GM12878 (cell line): Measurements from ENCODE around the gene SLC35A4. TPM values are rescaled to one million over a fixed set of nuclear protein-coding genes. Genes with fewer than 3 reads are reported as not detected.

Experiments
- ASH2L ChIP-seq: fragments of 300-600, 200-600 bp; sonication (generic); IDR thresholded peaks from 2 replicates; pipeline ENCODE4 v1.6.1; 2017; ENCODE audit warnings: low read depth, mild to moderate bottlenecking, borderline replicate concordance
- ATF7 ChIP-seq: fragments of 450-650 bp; IDR thresholded peaks from 2 replicates; pipeline ENCODE4 v1.6.1; 2016; ENCODE audit warnings: low read depth, mild to moderate bottlenecking
- BRCA1 ChIP-seq: IDR thresholded peaks from 2 replicates; pipeline ENCODE4 v1.6.1; 2011; ENCODE audit warnings: low read depth, low read length, improper control_type of control experiment
- CBFB ChIP-seq: IDR thresholded peaks from 2 replicates; pipeline ENCODE4 v1.6.1; 2016; ENCODE audit warnings: antibody characterized with exemption, low read depth
- CHD4 ChIP-seq: fragments of 200-600 bp; sonication (generic); IDR thresholded peaks from 2 replicates; pipeline ENCODE4 v1.6.1; 2016; ENCODE audit warnings: mild to moderate bottlenecking
- ETV6 ChIP-seq, 2 experiments: fragments of 450-650 bp in 1 of 2; IDR thresholded peaks in 1 of 2; conservative IDR thresholded peaks in 1 of 2; 2 replicates each; pipeline ENCODE4 v1.6.1; 2014; ENCODE audit warnings: antibody characterized with exemption in 1 of 2, borderline replicate concordance in 1 of 2, low read depth in 1 of 2, mild to moderate bottlenecking in 1 of 2, moderate library complexity in 1 of 2
- FOXK2 ChIP-seq: fragments of 450-650 bp; IDR thresholded peaks from 2 replicates; pipeline ENCODE4 v1.6.1; 2017; ENCODE audit warnings: mild to moderate bottlenecking, moderate library complexity
- MTA3 ChIP-seq: IDR thresholded peaks from 2 replicates; pipeline ENCODE4 v1.6.1; 2012; ENCODE audit warnings: low read length, inconsistent platforms, borderline replicate concordance
- NKRF ChIP-seq: fragments of 450-650 bp; conservative IDR thresholded peaks from 2 replicates; pipeline ENCODE4 v1.6.1; 2017; ENCODE audit warnings: mild to moderate bottlenecking, moderate library complexity
- PML ChIP-seq: IDR thresholded peaks from 2 replicates; pipeline ENCODE4 v1.6.1; 2012; ENCODE audit warnings: low read length, inconsistent platforms
- RBBP5 ChIP-seq: fragments of 200-600 bp; sonication (generic); conservative IDR thresholded peaks from 2 replicates; pipeline ENCODE4 v1.6.1; 2016
- TARDBP ChIP-seq: IDR thresholded peaks from 2 replicates; pipeline ENCODE4 v1.6.1; 2016; ENCODE audit warnings: borderline replicate concordance
- YY1 ChIP-seq: IDR thresholded peaks from 2 replicates; pipeline ENCODE4 v1.6.1; 2011; ENCODE audit warnings: low read depth, mild to moderate bottlenecking, low read length
- ZBED1 ChIP-seq: IDR thresholded peaks from 2 replicates; pipeline ENCODE4 v1.6.1; 2016; ENCODE audit warnings: borderline replicate concordance
- ZNF217 ChIP-seq: fragments of 450-650 bp; IDR thresholded peaks from 2 replicates; pipeline ENCODE4 v1.6.1; 2017; ENCODE audit warnings: antibody characterized with exemption, mild to moderate bottlenecking
- ZSCAN29 ChIP-seq: fragments of 450-650 bp; IDR thresholded peaks from 2 replicates; pipeline ENCODE4 v1.6.1; 2017; ENCODE audit warnings: mild to moderate bottlenecking, moderate library complexity
- polyA plus RNA-seq, 11 experiments: library from polyadenylated mRNA; depleted of rRNA in 4 of 11; unstranded in 6 of 11; stranded (reverse) in 5 of 11; fragments of >200 nt; fragmentation: Nextera tagmentation in 4 of 11; fragmentation: Illumina TruSeq in 1 of 11; extraction: Ambion mirVana in 4 of 11; extraction: Trizol in 1 of 11; gene quantifications; 1 replicate in 1 of 11; 2 replicates in 10 of 11; pipeline versions ENCODE4 v1.2.1 to v1.2.3, GENCODE V29; 2011 to 2016; ENCODE audit warnings: inconsistent platforms in 2 of 11, missing spikeins in 2 of 11, low read depth in 1 of 11
- total RNA-seq, 4 experiments: library from RNA; depleted of rRNA in 3 of 4; stranded (reverse); fragments of >200 nt in 3 of 4; fragmentation: Illumina TruSeq in 1 of 4; extraction: Trizol in 1 of 4; gene quantifications; 2 replicates each; pipeline versions ENCODE4 v1.2.1 to v1.2.3, GENCODE V29; 2013 to 2021
- TF ChIP-seq, protein P1 (sequence below): fragments of 150-350 bp; IDR thresholded peaks from 2 replicates; pipeline ENCODE4 v1.6.1; 2014; ENCODE audit warnings: mild to moderate bottlenecking, low read depth, low read length
- TF ChIP-seq, protein P2 (sequence below): fragments of 450-650 bp; IDR thresholded peaks from 2 replicates; pipeline ENCODE4 v1.6.1; 2016; ENCODE audit warnings: mild to moderate bottlenecking
- TF ChIP-seq, protein P3 (sequence below): fragments of 450-650 bp; IDR thresholded peaks from 2 replicates; pipeline ENCODE4 v1.6.1; 2017; ENCODE audit warnings: antibody characterized with exemption, mild to moderate bottlenecking, moderate library complexity
- TF ChIP-seq, protein P4 (sequence below): fragments of 450-650 bp; IDR thresholded peaks from 2 replicates; pipeline ENCODE4 v1.6.1; 2014; ENCODE audit warnings: mild to moderate bottlenecking

The SLC35A4 gene
- total and polyA plus RNA-seq, 10 of the 15 experiments (the other 5 are each of a cell fraction or from before 2014, with no cell fraction given), result 23.8 to 167 (median 114) TPM

- TF ChIP-seq, protein P1, sequence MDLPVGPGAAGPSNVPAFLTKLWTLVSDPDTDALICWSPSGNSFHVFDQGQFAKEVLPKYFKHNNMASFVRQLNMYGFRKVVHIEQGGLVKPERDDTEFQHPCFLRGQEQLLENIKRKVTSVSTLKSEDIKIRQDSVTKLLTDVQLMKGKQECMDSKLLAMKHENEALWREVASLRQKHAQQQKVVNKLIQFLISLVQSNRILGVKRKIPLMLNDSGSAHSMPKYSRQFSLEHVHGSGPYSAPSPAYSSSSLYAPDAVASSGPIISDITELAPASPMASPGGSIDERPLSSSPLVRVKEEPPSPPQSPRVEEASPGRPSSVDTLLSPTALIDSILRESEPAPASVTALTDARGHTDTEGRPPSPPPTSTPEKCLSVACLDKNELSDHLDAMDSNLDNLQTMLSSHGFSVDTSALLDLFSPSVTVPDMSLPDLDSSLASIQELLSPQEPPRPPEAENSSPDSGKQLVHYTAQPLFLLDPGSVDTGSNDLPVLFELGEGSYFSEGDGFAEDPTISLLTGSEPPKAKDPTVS, result no peak
- TF ChIP-seq FOXK2, result peak; percentile 86
- no peak for TF ChIP-seq ASH2L
- TF ChIP-seq YY1, result peak; percentile 19; the same call in 1 of the 2 replicates
- TF ChIP-seq, protein P2, sequence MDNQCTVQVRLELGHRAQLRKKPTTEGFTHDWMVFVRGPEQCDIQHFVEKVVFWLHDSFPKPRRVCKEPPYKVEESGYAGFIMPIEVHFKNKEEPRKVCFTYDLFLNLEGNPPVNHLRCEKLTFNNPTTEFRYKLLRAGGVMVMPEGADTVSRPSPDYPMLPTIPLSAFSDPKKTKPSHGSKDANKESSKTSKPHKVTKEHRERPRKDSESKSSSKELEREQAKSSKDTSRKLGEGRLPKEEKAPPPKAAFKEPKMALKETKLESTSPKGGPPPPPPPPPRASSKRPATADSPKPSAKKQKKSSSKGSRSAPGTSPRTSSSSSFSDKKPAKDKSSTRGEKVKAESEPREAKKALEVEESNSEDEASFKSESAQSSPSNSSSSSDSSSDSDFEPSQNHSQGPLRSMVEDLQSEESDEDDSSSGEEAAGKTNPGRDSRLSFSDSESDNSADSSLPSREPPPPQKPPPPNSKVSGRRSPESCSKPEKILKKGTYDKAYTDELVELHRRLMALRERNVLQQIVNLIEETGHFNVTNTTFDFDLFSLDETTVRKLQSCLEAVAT, result no peak
- no peak for TF ChIP-seq CHD4
- no peak for TF ChIP-seq CBFB
- TF ChIP-seq ZNF217, result no peak
- TF ChIP-seq NKRF, result 0 out of 2 replicates have a peak, but pooled peaks have one; percentile 79
- no peak for TF ChIP-seq MTA3
- no peak for TF ChIP-seq ATF7
- no peak for TF ChIP-seq ZBED1
- TF ChIP-seq, protein P3, sequence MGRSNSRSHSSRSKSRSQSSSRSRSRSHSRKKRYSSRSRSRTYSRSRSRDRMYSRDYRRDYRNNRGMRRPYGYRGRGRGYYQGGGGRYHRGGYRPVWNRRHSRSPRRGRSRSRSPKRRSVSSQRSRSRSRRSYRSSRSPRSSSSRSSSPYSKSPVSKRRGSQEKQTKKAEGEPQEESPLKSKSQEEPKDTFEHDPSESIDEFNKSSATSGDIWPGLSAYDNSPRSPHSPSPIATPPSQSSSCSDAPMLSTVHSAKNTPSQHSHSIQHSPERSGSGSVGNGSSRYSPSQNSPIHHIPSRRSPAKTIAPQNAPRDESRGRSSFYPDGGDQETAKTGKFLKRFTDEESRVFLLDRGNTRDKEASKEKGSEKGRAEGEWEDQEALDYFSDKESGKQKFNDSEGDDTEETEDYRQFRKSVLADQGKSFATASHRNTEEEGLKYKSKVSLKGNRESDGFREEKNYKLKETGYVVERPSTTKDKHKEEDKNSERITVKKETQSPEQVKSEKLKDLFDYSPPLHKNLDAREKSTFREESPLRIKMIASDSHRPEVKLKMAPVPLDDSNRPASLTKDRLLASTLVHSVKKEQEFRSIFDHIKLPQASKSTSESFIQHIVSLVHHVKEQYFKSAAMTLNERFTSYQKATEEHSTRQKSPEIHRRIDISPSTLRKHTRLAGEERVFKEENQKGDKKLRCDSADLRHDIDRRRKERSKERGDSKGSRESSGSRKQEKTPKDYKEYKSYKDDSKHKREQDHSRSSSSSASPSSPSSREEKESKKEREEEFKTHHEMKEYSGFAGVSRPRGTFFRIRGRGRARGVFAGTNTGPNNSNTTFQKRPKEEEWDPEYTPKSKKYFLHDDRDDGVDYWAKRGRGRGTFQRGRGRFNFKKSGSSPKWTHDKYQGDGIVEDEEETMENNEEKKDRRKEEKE, result no peak
- TF ChIP-seq PML, result peak; percentile 68
- TF ChIP-seq RBBP5, result no peak
- TF ChIP-seq, protein P4, sequence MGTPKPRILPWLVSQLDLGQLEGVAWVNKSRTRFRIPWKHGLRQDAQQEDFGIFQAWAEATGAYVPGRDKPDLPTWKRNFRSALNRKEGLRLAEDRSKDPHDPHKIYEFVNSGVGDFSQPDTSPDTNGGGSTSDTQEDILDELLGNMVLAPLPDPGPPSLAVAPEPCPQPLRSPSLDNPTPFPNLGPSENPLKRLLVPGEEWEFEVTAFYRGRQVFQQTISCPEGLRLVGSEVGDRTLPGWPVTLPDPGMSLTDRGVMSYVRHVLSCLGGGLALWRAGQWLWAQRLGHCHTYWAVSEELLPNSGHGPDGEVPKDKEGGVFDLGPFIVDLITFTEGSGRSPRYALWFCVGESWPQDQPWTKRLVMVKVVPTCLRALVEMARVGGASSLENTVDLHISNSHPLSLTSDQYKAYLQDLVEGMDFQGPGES, result no peak
- TF ChIP-seq BRCA1, result no peak
- TF ChIP-seq ETV6 (conservative IDR thresholded peaks at IDR 0.05 in 1 of 2, IDR thresholded peaks at IDR 0.05 in 1 of 2; ENCODE audit: borderline replicate concordance in 1 of 2, low read depth in 1 of 2), result no peak
- TF ChIP-seq ZSCAN29, result no peak
- no peak for TF ChIP-seq TARDBP
Measured at GRCh38 chr5:140547508-140548299, 16.9 kb upstream of the SLC35A4 start, which contains the start of gene EIF4EBP3 (continued).
